Hematopoietic multipotent progenitor cell (in vitro differentiated cells): ENCODE measurements around the gene TCP11L2. TPM values are rescaled to one million over a fixed set of nuclear protein-coding genes. Genes with fewer than 3 reads are reported as not detected.
"Not testable (repeated sequence)": the region's sequence is repeated elsewhere in the genome, so short reads cannot be mapped to it uniquely, and the experiment has no call there.

ENCODE experiments used
- DNase-seq, 3 donors: peaks; one replicate each; pipeline ENCODE4 v3.0.0-alpha.2; 2011 to 2015; ENCODE audit warnings: low read depth in 2 of 3, low spot score in 2 of 3
- total RNA-seq: library from RNA; depleted of rRNA; stranded (reverse); fragments of >200 nt; gene quantifications from one replicate; pipeline ENCODE4 v1.2.3, GENCODE V29; 2012

Gene TCP11L2
- total RNA-seq, 1 donor = 60.1 TPM

DNA sequence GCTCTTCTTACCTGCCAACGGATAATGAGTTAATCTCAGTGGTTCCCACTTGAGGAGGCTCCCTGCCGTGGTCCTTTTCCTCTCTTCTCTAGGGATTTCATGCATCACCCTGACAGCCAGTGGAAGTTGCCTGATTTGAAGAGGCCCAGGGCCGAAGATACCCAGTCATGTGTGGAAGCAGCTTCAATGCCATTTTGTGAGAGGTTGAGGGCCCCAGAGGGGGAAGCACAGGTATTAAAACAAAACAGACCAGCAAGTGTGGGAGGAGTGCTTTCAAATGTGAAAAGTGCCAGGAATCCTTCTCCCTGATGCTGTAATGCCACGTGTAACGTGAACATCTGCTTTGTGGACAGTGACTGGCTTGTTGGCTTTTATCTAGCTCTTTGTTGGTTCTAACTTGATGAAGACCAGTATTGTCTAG lies 1.5 kb downstream of the TCP11L2 start:
- no peak for DNase-seq

DNA sequence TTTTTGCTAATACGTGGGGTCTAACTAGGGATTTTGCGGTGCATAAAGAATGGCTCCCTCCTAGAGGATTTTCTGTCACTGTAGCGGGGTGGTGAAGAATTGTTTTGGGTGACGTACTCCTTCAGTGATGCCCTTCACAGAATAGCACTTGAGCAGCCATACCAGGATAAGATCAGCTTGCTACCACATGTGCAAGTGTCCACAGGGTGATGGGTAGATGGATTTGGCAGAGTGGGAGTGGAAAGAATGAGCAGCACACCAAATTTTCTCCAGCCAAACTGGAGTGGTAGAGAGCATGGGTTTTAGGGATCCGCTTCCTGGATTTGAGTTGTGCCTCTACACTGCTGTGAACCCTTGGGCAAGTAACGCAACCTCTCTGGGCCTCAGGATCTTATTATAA lies 2.3 kb downstream of the TCP11L2 start:
- DNase-seq = no peak

DNA sequence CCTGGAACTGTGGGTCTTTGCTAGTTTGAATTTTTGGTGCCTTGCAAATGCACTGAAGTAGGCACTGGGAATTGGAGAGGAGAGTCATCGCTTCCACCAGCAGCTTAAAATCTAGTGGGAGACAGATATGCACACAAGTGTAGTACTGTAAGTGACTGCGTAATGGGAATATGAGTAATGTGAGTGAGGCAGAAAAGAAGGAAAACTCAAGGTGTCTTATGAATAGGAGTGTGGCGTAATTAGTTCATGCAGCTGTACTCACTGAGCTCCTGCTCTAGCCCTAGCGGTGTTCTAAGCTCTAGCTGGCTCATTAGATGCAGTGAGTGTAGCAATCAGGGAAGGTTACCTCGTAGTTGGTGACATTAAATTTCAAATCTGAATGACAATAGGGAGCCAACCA lies 2.8 kb downstream of the TCP11L2 start:
- DNase-seq = no peak

DNA sequence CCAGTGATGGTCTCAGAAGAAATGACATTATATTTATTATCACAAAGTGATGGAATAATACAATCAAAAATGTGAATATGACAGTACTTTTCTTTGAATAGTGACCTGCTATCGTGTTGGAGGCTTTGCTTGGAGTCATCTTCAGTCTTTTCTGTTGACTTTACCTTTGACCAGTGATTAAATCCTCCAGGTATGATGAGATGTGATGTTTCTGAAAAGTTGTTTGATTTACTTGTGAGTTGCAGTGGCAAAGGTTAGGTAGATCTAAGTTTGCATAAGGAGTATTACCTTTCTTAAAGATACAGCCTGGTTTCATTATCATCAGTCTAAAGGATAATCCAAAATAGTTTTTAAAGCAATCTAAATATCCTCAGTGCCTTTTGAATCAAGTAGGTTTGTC lies 4.6 kb downstream of the TCP11L2 start:
- DNase-seq = no peak

DNA sequence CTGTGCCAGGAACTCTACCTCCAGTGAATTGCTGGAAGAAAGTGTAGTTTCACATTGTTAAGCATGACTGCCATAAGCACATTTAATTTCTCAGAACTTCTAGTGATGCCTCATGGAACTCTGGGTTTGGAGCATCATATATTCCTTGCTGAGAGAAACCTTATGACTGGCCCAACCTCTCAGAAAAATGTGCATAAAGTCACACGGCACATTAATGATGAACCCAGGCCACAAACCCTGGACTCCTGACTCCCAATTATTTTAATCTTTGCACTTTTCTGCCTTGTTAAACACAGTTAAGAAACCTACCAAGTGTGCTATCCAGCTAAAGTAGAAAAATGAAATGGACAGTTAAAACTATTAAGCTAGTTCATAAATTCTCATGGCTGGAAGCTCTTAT lies 5.6 kb downstream of the TCP11L2 start:
- DNase-seq = no peak

DNA sequence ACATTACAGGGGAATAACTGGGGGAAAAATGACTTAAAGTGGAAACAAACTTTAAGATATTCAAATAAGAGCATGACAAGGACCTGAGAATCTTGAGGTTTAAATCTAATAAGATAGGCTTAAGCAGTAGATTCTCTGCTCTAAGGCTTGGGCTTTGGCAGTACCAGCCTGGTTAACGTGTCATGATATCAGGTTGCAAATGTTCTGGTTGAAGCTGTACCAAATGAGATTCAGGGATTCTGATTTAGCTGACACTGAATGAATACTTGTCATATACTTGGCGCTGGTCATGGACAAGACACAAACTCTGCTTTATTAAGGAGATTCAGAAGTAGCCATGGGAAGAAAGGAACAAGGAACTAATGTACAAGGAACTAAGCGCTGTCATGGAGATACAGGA lies 6.1 kb downstream of the TCP11L2 start:
- DNase-seq = no peak

DNA sequence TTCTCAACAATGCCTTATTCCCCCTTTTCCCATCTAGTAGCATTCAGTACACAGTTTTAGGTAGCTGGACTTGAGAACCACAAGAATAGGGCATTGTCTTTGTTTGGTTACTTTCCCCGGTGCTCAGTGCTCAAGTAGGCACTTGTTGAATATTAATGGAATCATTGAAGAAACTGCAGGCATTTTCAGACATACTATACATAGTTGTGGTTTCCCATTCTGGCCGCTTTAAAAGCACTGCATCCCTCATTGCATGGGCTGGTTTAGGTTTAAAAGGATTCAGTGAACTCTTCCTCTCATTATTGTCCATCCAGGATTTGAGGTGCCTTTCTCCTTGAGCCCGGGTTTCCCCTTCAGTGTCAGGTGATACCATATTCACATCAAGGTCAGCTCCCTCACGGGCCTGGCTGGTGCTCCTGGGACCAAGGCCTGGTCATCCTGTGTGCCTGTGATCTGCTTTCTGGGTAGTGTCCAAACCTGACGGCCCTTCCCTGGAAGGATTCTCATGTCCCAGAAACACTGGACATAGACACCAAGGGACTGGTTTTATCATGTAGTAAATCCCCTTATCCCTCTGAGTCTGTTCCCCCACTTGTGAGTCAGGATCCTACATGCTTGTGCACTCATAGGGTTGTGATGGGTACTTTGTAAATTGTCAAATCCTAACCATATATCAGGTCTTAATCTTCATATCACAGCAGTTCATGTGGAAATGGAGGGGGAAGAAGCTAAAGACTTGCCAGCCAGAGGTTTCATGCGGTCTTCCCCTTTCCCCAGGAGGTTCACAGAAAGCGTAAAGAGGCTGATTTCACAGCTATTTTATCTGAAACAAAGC lies 7.4 kb downstream of the TCP11L2 start:
- peak in 1 of 3 donors; percentile 42 for DNase-seq

DNA sequence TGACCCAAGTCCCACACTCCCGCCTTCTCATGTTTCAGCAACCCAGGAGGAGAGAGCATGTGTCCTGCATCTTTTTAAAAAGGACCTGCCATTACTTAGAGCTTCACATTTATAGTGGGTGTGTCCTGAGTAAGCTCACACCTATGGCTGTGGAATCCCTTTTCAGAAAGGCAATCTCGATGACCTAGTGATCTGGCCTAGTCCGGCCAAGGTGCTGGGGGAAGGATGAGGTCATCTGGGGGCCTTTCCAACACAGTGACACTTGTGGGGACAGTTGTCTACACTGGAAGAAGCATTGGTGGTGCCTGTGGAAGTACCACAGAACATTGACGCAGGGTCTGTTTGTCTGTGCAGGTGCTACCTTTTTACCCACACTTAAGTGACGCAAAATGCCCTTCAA lies 8.2 kb downstream of the TCP11L2 start:
- no peak for DNase-seq

DNA sequence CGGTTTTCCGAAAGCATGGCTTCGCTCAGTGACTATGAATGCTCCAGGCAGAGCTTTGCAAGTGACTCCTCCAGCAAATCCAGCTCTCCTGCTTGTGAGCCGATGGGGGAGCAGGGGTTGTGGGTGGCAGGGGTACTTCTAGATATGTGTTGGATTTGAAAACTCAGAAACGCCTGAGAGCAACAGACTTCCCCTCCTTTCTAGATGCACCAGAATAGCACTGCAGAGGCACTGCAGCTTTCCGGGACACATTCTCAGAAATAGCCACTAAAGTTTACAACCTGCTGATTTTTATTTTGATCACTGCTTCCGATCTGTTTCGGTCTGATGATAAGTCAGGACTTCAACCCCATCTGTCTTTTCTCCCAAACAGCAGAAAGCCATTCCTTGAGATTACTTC lies 8.6 kb downstream of the TCP11L2 start:
- no peak for DNase-seq

DNA sequence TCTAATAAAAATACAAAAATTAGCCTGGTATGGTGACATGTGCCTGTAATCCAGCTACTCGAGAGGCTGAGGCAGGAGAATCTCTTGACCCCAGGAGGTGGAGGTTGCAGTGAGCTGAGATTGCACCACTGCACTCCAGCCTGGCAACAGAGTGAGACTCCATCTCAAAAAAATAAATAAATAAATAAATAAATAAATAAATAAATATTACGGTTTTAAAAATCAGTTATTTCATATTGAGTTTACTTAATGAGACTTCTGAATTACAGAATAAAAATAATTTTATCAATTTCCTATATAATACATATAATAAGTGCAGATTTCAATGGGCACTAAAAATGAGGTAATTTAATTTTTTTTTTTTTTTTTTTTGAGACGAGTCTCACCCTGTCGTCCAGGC lies 10.9 kb downstream of the TCP11L2 start:
- not testable (repeated sequence) for DNase-seq

DNA sequence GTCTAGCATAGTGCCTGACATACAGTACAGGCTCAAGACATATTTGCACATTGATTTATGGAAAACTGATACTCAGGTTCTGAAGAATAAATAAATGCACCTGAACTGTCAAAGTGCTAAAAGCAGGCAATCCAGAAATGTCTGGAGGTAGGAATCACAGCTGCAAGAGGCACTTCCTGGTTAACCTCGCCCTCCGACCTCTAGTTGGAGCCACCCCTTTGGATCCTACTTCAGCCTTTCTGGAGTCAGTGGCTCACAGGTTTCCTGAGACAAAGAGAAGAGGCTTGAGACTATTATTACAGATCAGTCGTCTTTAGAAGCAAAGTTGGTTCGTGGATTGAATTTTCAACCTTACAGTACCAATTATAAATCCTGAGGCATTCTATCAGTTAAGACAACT lies 13.0 kb downstream of the TCP11L2 start:
- no peak for DNase-seq

DNA sequence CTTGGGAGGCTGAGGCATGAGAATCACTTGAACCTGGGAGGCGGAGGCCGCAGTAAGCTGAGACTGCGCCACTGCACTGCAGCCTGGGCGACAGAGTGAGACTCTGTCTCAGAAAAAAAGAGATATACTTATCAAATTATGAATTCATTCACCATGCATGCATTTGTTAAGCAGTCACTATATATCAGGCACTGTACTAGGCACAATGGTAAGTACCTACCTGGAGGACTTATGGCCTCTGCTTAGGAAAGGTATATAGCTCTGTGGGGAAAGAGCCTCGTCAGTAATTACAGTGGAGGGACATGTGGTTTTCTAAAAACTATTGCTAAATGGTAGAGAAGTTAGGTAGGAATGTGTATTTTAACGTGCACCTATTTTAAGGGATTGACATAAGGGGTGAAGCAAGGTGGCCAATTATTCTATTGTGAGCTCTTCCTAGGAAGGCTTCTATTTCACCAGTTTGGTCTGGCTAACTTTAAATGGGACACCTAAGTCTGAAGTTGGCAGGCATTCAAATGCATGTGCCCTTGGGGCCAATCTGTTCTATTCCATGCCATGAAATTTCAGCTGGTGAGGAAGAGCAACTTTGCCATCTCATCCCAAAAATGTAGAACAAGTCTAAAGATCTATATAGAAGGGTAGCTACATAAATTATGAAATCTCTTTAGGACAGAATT lies 15.0 kb downstream of the TCP11L2 start:
- no peak for DNase-seq

DNA sequence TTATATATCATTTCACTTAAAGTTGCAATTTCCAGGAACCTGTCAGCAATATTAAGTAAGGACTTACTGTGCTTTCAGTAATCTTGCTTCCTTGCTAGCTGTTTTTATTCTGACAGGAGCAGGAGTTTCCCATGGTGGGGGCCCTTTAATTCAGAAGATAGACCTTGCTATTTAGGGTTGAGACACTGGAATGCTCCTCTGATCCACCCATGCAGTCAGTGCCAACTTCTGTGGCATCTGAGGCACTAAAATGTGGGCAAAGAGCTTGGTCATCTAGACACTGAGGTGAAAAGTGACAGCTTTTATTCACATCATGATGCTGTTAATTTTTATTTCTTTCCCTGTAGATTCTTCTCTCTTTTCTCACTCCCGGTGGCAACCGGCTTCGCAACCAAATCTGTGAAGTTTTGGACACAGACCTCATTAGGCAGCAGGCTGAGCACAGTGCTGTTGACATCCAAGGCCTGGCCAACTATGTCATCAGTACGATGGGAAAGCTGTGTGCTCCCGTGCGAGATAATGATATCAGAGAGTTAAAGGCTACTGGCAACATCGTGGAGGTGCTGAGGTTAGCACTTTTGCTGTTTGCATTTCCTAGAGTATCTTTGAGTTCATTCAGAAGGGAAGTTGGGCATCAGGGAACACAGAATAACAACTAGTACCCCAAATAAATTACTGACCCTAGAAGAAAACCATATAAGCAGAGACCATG lies 18.8 kb downstream of the TCP11L2 start:
- no peak for DNase-seq

DNA sequence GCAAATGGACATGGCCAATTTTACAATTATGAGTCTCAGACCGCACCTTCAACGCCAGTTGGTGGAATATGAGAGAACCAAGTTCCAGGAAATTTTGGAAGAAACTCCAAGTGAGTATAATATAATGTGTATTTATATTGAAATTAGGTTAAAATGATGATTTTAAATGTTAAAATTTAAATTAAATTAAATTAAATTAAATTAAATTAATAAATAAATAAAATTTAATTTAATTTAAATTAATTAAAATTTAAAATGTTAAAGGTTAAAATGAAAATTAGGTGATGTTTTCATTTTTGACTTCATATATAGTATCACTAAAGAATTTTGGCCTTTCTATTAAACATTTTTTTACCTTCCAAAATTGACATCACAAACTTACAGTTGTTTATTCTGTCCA lies 21.0 kb downstream of the TCP11L2 start:
- DNase-seq = no peak

DNA sequence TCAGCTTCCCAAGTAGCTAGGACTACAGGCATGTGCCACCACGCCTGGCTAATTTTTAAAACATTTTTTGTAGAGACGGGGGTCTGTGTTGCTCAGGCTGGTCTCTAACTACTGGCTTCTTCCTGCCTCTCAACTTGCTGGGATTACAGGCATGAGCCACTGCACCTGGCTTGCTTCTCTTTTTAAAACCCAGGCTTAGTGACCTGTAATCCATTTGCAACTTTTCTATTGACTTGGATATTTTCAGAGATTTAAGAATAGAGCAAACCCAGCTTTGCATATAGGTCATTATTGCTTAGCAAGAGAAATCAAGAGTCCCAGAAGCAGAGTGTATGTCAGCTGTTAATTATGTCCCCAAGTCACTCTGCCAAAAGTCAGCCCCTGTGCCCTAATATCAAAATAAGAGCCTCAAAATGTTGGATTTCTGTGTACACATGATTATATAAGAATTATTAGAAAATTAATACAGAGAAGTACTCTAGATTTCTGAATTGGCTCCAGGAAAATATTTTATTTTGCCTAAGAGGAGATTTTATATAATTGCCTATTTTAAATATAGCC lies 24.9 kb downstream of the TCP11L2 start:
- DNase-seq = no peak

DNA sequence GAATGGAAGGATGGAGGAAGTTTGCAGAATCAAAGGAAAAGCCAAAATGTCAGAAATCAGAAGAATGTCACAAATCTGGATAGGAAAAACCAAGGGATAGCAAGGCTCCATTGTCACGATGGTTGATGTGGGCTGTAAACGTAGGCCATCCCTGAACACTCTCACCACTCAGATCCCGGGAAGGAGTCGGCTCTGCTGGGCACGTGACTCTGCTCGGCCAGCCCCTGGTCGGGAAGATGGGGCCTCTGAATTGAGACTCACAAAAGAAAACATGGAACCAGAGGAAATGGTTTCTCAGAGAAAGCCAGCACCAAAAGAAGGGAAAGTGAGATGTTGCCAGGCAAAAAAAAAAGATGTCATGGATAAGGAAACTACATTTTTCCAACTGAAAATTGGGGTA lies 26.2 kb downstream of the TCP11L2 start:
- no peak for DNase-seq

DNA sequence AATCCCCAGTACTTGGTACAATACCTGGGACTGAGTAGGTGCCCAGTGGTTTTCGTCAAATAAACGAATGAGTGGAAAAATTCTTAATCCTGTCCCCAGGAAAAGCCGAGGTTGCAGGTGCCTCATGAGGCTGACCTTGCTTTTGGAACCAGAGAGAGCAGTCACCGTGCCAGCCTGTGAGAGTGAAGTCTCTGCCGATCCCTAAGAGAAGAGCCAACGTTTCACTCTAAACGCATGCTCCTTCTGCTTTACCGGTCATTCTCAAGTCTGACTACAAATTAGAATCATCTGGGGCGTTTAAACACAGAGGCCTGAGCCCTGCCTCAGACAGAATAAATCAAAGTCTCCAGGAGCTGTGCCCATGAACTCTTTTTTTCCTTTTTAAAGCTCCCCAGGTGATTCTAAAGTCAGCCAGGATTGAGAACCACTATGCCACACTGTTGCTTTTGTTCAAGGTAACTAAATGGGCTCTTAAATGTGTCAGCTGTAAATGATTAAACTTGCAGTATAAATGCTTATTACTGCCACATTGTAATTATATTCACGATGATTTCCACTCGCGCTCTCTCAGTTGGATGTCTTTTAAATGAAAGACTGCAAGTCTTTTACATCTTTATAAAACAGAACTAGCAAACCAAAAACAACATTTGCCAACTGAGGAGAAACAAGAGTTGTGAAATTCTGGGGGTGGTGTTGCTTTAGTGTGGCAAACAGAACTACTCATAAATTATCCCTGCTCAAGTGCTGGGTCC lies 26.9 kb downstream of the TCP11L2 start:
- DNase-seq = no peak

DNA sequence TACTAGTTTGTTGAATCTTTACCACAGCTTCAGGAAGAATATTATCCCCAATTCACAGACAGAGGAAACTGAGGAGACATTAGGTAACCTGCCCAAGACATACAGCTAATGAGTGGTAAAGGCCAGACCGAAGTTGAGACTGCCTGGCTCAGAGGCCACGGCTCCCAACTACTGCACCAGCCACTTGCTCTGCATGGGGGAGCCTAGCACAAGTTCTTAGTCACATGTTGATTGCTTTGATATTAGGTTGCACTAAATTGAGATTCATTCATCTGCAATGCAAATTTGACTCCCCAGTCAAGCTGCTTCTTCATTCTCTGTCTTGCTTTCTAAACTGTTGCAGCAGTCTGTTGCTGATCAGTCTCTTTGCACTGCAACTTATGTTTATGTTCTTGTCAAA lies 29.1 kb downstream of the TCP11L2 start:
- DNase-seq = no peak

DNA sequence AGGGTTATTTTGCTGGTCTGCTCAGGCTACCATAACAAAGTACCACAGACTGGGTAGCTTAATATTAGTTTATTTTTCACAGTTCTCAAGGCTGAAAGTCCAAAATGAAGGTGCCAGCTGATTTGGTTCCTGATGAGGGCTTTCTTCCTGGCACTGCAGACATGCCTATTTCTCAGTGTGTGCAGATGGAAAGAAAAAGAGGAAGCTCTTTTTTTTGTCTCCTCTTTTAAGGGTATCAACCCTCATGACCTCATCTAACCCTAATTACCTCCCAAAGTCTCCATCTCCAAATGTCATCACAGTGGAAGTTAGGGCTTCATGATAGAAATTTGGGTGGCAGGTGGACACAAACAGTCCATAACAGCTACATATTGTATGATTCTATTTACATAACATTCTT lies 30.0 kb downstream of the TCP11L2 start:
- no peak for DNase-seq

DNA sequence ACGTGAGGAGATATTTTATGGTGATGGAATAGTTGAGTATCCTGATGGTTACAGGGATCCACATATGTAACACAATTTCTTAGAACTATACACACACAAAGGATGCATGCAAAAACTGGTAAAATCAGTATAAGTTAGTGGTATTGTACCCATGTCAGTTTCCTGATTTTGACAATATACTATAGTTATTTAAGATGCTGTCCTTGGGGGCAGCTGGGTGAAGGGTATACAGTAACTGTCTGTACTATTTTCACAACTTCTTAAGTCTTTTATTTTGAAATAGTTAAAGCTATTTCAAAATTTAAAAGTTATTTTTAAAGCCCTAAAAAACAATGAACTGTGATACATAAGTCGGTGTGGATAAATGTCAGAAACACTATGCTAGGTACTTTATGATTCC lies 30.5 kb downstream of the TCP11L2 start:
- no peak for DNase-seq

DNA sequence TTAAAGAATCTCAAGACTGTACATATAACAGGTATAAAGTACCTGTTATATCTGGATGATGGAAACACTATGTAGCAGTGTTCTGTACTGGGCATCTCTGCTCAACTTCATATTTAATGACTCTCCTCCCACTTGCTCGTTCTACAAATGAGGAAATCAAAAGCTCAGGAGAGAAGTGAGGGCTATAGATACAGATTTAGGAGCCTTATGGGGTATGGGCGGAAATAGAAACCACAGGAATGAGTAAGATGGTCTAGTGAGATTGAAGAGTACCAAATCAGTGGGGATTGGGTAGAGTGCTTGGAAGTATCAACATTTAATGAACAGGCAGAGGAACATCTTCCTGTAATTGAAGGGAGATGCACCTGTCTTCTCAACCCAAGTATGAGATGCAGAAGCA lies 31.2 kb downstream of the TCP11L2 start:
- no peak for DNase-seq
